ENCODE results near the gene HIF3A.

HIF3A gene

DNA sequence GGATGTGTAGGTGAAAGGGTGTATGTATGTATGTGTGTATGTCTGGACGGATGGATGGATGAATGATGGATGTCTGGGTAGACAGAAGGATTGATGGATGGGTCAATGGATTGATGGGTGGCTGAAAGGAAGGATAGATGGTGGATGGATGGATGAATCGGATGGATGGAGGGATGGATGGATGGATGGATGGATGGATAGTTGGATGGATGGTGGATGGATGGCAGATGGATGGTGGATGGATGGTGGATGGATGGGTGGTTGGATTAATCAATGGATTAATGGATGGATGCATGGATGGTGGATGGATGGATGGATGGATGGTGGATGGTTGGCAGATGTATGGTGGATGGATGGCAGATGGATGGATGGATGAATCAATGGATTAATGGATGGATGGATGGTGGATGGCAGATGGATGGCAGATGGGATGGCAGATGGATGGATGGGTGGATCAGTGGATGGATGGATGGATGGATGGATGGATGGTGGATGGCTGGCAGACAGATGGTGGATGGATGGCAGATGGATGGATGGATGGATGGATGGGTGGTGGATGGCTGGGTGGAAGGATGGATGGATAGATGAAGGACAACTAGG lies 33.6 kb downstream of the HIF3A start:
- DNase-seq: no peak

- DNase-seq: no peak
Measured at GRCh38 chr19:46337487-46337886, 40.6 kb downstream of the HIF3A start.

GRCh38 chr19:46339446-46339845 lies 42.6 kb downstream of the HIF3A start:
- no peak for DNase-seq

DNA sequence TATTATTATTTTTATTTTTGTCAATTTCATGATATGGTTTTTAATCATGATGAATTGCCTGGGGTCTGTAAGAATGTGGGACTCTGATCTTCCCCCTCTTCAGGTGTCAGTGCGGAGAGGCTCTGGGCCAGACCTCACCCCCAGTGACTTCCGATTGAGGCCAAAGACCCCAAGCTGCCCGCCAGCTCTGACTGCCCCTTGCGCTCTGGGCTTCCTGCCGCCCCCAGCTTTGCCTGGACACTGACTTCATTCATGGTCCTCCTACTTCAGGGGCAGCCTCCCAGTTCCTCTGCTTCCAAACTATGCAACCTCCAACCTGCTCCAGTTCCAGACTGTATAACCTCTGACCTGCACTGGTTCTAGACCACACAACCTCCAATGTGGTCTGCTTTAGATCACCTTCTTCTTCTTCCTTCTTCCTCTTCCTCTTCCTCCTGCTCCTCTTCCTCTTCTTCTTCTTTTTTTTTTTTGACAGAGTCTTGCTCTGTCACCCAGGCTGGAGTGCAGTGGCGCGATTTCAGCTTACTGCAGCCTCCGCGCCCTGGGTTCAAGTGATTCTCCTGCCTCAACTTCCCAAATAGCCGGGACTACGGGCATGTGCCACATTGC lies 43.3 kb downstream of the HIF3A start:
- no peak for DNase-seq

GRCh38 chr19:46341937-46342336 lies 45.1 kb downstream of the HIF3A start:
- DNase-seq: no peak

- no peak for DNase-seq
Measured at GRCh38 chr19:46344363-46344762, 47.5 kb downstream of the HIF3A start.

DNA sequence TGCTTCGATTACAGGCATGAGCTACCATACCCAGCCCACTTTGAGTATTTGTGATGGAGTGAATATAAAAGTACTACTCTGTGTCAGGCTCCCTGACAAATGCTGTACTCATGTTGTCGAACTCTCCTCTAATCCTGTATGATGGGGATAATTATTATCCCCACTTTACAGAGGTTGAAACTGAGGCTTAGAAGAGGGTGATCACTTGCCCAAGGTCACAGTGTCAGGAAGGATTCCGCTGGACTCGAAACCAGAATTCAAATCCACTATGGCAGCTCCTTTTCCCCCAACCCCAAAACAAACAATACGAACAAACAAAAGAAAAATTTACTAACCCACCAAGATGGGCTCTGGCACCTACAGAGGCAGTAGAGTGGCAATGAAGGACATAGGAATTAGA lies 48.3 kb downstream of the HIF3A start:
- no peak for DNase-seq

- DNase-seq: peak; percentile 85 to 98
Measured at GRCh38 chr19:46346821-46347571, 50.2 kb downstream of the HIF3A start, which contains the start of gene PPP5C. PPP5C (plus strand) TSS chr19:46347087; CDS start chr19:46347097, 10 bp downstream.

GRCh38 chr19:46347572-46347883 lies 50.7 kb downstream of the HIF3A start:
- no peak for DNase-seq

- no peak for DNase-seq
Measured at GRCh38 chr19:46347985-46348384, 51.1 kb downstream of the HIF3A start.

GRCh38 chr19:46349311-46349993 lies 52.6 kb downstream of the HIF3A start:
- DNase-seq: no peak

GRCh38 chr19:46350029-46350757 lies 53.4 kb downstream of the HIF3A start:
- peak in 1 of 2 experiments; percentile 66 for DNase-seq

DNA sequence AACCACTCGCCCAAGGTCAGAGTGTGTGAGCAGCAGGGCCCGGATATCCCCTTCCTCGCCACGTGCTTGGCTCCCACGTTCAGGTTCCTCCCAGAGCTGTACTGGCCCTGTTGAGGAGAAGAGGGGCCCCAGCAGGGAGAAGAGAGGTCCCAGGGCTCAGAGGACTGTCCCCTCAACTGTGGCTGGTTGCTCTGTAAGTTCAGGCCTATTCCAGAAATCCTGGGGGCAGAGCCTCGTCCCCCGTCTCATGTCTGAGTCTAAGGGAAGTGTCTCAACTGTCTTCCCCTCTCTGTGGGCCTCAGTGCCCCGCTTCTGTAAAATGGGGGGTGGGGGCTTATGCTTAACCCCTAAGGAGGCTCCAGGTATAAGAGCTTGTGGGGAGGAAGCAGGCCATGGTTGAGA lies 53.9 kb downstream of the HIF3A start:
- DNase-seq: no peak

- peak; percentile 47 to 88 for DNase-seq
Measured at GRCh38 chr19:46351241-46352041, 54.6 kb downstream of the HIF3A start.

- no peak for DNase-seq
Measured at GRCh38 chr19:46353730-46354528, 57.1 kb downstream of the HIF3A start.

- DNase-seq: no peak
Measured at GRCh38 chr19:46355234-46356148, 58.6 kb downstream of the HIF3A start.

DNA sequence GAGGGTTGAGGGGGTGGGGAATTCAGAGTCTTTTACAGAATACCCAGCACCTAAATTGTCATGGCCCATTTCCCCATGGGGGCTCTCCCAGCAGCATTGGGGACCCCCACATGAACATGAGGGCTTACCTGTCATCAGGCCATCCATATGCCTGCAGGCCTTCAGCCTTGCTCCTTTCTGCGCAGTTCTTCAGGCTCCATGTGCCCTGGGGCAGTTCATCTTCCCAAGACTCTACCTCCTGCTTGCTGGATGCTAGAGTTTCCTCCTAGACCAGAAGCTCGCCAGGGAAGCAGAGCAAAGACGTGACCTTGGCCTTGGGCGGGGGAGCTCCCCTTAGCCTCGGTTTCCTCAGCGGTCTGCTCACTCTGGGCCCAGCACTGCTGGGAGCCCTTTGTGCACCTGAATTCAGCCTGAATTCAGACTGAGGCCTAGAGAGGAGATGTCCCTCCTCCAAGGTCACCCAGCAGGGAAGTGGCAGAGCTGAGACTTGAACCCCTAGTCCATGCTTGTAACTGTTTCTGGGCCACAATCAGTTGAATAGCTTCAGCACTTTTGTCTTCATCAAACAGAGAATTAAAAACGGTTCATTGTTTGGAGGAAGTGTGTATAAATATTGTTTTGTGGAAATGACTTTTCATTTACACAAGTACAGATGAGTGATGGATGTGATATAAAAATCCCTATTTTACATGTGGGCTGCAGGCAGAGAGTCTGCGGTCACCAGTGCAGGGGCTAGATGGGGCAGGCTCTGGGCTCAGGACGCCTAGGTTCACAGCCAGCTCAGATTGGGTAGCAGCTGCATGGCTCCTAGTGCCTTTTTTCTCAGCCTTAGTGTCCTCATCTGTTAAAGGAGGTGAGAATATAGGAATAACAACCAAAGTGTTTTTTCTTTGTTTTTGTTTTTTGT lies 59.6 kb downstream of the HIF3A start:
- DNase-seq: no peak

- no peak for DNase-seq
Measured at GRCh38 chr19:46357846-46358583, 61.2 kb downstream of the HIF3A start.
